Activated CD4-positive, alpha-beta T cell treated with anti-CD3 and anti-CD28 coated beads for 36 hours (primary cell): ENCODE measurements around the gene VPS35L. TPM values are rescaled to one million over a fixed set of nuclear protein-coding genes. Genes with fewer than 3 reads are reported as not detected.
"Not testable (repeated sequence)": the region's sequence is repeated elsewhere in the genome, so short reads cannot be mapped to it uniquely, and the experiment has no call there.

Source experiments
- ATAC-seq: fragments of 200-7000 bp; cut with Tn5 transposase; one replicate; pipeline ENCODE4 v1.10.0; 2021; ENCODE audit warnings: mild to moderate bottlenecking, moderate library complexity
- CTCF ChIA-PET: fragments of 350-600 bp; sonication (Branson Sonifier 250); formaldehyde crosslinking; loops from one replicate; lab custom pipeline; 2021; ENCODE audit warnings: antibody characterized with exemption; lab: Charles Lee
- POLR2A ChIA-PET: fragments of 350-600 bp; sonication (Branson Sonifier 250); formaldehyde crosslinking; loops from one replicate; lab custom pipeline; 2021; ENCODE audit warnings: antibody characterized with exemption, inconsistent platforms; lab: Charles Lee
- DNase-seq: peaks from one replicate; pipeline ENCODE4 v3.0.0-alpha.2; 2020
- H3K27ac Mint-ChIP-seq: one replicate; pipeline ENCODE4 v1.8.0; 2021; ENCODE audit warnings: mixed read lengths
- H3K27me3 Mint-ChIP-seq: one replicate; pipeline ENCODE4 v1.8.0; 2021; ENCODE audit warnings: mixed read lengths
- H3K36me3 Mint-ChIP-seq: one replicate; pipeline ENCODE4 v1.8.0; 2021; ENCODE audit warnings: low read depth, mixed read lengths
- H3K4me1 Mint-ChIP-seq: one replicate; pipeline ENCODE4 v1.8.0; 2021; ENCODE audit warnings: mixed read lengths
- H3K4me3 Mint-ChIP-seq: one replicate; pipeline ENCODE4 v1.8.0; 2021; ENCODE audit warnings: mild to moderate bottlenecking, moderate library complexity, mixed read lengths
- H3K9me3 Mint-ChIP-seq: one replicate; pipeline ENCODE4 v1.8.0; 2021; ENCODE audit warnings: low read depth, mixed read lengths
- intact Hi-C, 2 experiments: fragments of 100-400 bp; cut with DNase I in 1 of 2; cut with micrococcal nuclease in 1 of 2; formaldehyde crosslinking; loops; one replicate each; pipeline versions ENCODE4 v1.14.2 to v1.15.1; 2022 to 2024; cut with DNase I, micrococcal nuclease
- total RNA-seq, 2 experiments: library from RNA; stranded (reverse); gene quantifications; one replicate each; pipeline ENCODE4 v1.2.3, GENCODE V29; 2021

Gene VPS35L
- total RNA-seq, 2 experiments from 2014 or later, result 30.7 to 31.6 TPM

GRCh38 chr16:19528666-19529065 lies 26.8 kb upstream of the VPS35L start:
- intact Hi-C loops, result loop anchor here in 1 of 2 experiments (10.0 kb wide), 1 partner anchor 356 kb away; the partner anchor contains the start of gene GPRC5B
- Mint-ChIP-seq H3K4me3 (no peak overlapping the region), H3K9me3 (no peaks in the 10 kb centered on the region), H3K36me3 (peaks cover 25% of the 10 kb centered on the region), H3K4me1 (peaks cover 10% of the 10 kb centered on the region), H3K27ac (no peak overlapping the region), H3K27me3 (no peaks in the 10 kb centered on the region)
- ChIA-PET CTCF (interaction anchor here (0.6 to 1.8 kb wide), 2 partner anchors 22 to 39 kb away, joined by 3 to 5 read pairs; no protein-coding TSS in a partner anchor), POLR2A (no interaction called here)
- ATAC-seq, result no peak
- no peak for DNase-seq

- no peak overlapping the region for H3K4me3 Mint-ChIP-seq
- POLR2A ChIA-PET, result no interaction called here
- no peaks in the 10 kb centered on the region for H3K9me3 Mint-ChIP-seq
- no peaks in the 10 kb centered on the region for H3K4me1 Mint-ChIP-seq
- ATAC-seq, result no peak
- peaks cover 37% of the 10 kb centered on the region for H3K36me3 Mint-ChIP-seq
- CTCF ChIA-PET, result no interaction called here
- H3K27ac Mint-ChIP-seq, result no peak overlapping the region
- intact Hi-C loops, result no loop called here
- no peaks in the 10 kb centered on the region for H3K27me3 Mint-ChIP-seq
- no peak for DNase-seq
Measured at GRCh38 chr16:19532601-19533000, 22.9 kb upstream of the VPS35L start.

GRCh38 chr16:19540241-19540970 lies 15.1 kb upstream of the VPS35L start:
- Mint-ChIP-seq H3K27me3 (no peaks in the 10 kb centered on the region), H3K36me3 (peaks cover 57% of the 10 kb centered on the region), H3K9me3 (no peaks in the 10 kb centered on the region), H3K4me3 (no peak overlapping the region), H3K4me1 (no peaks in the 10 kb centered on the region), H3K27ac (no peak overlapping the region)
- ChIA-PET POLR2A (interaction anchor here (0.7 kb wide), 1 partner anchor 52 kb away, joined by 3 read pairs; no protein-coding TSS in a partner anchor), CTCF (interaction anchor here (1.0 to 1.6 kb wide), 2 partner anchors 11 to 14 kb away, joined by 3 to 5 read pairs; no protein-coding TSS in a partner anchor)
- intact Hi-C loops, result no loop called here
- DNase-seq, result no peak
- no peak for ATAC-seq

DNA sequence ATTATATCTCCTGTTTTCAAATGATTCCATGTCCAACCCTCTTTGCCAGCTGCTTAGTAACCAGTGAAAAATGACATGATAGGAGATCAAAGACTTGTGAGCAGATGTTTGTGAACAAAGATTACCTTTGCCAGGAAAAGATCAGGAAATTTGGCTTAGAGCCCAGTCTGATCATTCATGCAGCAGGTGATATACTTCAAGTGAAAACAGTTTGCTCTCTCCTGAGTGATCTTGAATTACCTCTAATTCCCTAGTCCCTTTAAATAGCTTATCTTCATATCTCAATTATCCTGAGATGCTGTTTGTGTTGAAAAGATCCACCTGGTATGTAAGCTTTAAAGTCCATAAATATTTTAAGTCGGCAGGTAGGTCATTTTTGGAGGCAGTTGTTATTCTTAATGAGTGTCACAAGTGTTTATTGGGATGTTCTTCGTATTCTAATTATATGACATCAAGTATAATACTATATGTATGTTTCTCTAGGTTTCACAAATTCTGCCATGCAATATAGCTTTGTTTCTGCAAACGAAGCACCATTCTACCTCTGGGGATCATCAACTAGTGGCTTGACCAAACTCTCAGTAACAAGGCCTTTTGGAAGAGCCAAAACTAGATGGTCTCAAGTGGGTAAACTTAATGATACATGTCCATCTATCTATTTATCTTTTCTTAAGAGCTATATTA lies 13.2 kb upstream of the VPS35L start:
- intact Hi-C loops, result no loop called here
- Mint-ChIP-seq H3K27ac (no peak overlapping the region), H3K9me3 (no peaks in the 10 kb centered on the region), H3K27me3 (no peaks in the 10 kb centered on the region), H3K36me3 (peaks cover 44% of the 10 kb centered on the region), H3K4me3 (no peak overlapping the region), H3K4me1 (no peaks in the 10 kb centered on the region)
- CTCF ChIA-PET, result interaction anchor here (1.3 to 1.9 kb wide), 2 partner anchors 13 to 16 kb away, joined by 4 to 7 read pairs; partner anchors contain the start of gene VPS35L
- ATAC-seq, result no peak
- POLR2A ChIA-PET, result interaction anchor here (1.1 kb wide), 1 partner anchor 18 kb away, joined by 4 read pairs; no protein-coding TSS in a partner anchor
- no peak for DNase-seq

DNA sequence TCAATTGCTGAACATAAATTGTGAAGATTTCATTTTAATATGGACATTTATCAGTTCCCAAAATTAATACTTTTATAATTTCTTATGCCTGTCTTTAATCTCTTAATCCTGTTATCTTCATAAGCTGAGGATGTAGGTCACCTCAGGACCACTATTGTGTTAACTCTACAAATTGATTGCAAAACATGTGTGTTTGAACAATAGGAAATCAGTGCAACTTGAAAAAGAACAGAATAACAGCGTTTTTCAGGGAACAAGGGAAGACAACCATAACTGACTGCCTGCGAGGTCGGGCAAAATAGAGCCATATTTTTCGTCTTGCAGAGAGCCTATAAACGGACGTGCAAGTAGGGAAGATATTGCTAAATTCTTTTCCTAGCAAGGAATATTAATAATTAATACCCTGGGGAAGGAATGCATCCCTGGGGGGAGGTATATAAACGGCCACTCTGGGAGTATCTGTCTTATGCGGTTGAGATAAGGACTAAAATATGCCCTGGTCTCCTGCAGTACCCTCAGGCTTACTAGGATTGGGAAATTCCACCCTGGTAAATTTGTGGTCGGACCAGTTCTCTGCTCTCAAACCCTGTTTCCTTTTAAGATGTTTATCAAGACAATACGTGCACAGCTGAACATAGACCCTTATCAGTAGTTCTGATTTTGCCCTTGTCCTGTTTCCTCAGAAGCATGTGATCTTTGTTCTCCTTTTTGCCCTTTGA lies 12.1 kb upstream of the VPS35L start:
- H3K27me3 Mint-ChIP-seq, POLR2A ChIA-PET, DNase-seq, H3K4me1 Mint-ChIP-seq, ATAC-seq, H3K9me3 Mint-ChIP-seq, H3K27ac Mint-ChIP-seq, H3K4me3 Mint-ChIP-seq, intact Hi-C loops: not testable (repeated sequence)
- peaks cover 44% of the 10 kb centered on the region for H3K36me3 Mint-ChIP-seq
- CTCF ChIA-PET, result interaction anchor here (1.3 to 1.9 kb wide), 2 partner anchors 12 to 17 kb away, joined by 4 to 7 read pairs; partner anchors contain the start of gene VPS35L

- CTCF ChIA-PET, result interaction anchor here (0.9 to 1.8 kb wide), 3 partner anchors 7 to 36 kb away, joined by 3 to 6 read pairs (median 3); partner anchors contain the start of gene VPS35L
- Mint-ChIP-seq H3K4me1 (no peaks in the 10 kb centered on the region), H3K9me3 (no peaks in the 10 kb centered on the region), H3K27me3 (no peaks in the 10 kb centered on the region), H3K4me3 (no peak overlapping the region), H3K36me3 (peaks cover 22% of the 10 kb centered on the region), H3K27ac (no peak overlapping the region)
- ATAC-seq (no peak), DNase-seq (no peak)
- POLR2A ChIA-PET, result interaction anchor here (0.7 kb wide), 1 partner anchor 38 kb away, joined by 4 read pairs; no protein-coding TSS in a partner anchor
- intact Hi-C loops, result no loop called here
Measured at GRCh38 chr16:19548144-19548543, 7.4 kb upstream of the VPS35L start.

DNA sequence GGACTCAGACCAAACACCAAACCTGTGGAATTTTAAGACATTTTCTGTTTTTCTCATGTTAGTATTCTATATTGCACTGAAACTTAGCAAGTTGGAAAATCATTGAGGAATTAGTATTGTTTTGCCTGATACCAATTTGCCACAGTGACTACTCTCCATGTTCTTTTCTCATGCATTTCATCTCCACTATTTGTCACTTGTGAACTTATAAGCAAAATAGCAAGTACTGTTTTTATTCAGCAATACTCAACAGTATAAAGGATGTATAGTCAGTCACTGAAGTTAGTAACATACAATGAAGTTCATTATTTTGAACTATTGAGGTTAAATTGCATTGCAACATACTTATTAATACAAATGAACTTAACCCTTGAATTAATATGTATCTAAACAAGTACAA lies 5.8 kb upstream of the VPS35L start:
- ChIA-PET CTCF (interaction anchor here (0.9 to 1.8 kb wide), 4 partner anchors 8 to 22 kb away, joined by 3 to 6 read pairs (median 3); no protein-coding TSS in a partner anchor), POLR2A (no interaction called here)
- intact Hi-C loops, result loop anchor here in 1 of 2 experiments (5.0 kb wide), 1 partner anchor 1258 kb away; the partner anchor contains the start of genes ERI2 and REXO5
- Mint-ChIP-seq H3K4me1 (peaks cover 8% of the 10 kb centered on the region), H3K36me3 (peaks cover 10% of the 10 kb centered on the region), H3K27me3 (no peaks in the 10 kb centered on the region), H3K4me3 (no peak overlapping the region), H3K9me3 (no peaks in the 10 kb centered on the region), H3K27ac (no peak overlapping the region)
- ATAC-seq (no peak), DNase-seq (no peak)

DNA sequence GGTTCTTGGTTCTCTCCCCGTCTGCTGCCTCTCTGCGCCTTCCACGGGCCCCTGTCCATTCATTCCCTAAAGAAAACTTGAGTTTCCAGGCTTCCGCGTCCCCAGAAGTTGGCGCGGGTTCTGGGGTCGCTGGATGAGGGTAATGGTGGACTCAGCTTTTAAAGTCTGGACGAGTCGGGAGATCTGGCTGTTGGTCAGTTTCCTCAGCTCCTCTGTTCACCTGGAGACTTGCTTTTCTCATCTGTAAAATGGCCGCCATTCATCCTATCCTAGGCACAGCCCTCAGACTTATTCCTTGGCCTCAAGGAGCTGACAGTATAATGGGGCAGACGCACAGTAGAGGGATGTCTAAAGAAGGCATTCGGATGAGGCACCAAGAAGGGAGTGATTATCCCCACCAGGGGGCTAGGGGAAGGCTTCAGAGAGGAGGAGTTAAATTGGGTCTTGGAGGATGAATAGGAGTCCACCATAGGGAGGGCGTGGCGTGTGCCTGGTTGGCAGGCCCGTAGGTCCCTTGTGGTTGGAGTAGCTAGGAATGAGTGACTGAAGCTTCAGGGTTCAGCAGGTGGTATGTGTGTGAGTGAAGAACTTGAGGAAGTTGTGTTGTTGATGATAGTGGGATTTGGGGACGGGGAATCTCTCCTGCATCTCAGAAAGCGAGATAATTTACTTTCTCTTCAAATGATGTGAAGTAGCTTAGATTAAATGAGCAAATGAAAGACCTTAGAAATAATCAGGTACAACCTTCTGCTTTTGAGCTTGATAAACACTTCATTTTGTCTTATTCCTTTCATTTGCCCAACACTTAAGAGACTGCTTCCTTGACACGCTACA lies 652 bp downstream of the VPS35L start:
- intact Hi-C loops, result loop anchor here (1.0 to 5.0 kb wide), 8 partner anchors 33 to 1185 kb away; partner anchors contain the start of genes IQCK (in 2 of the 2), KNOP1 (in 2 of the 2), ARL6IP1 (in 1 of the 2) and CCP110 (in 1 of the 2)
- Mint-ChIP-seq H3K27me3 (no peaks in the 10 kb centered on the region), H3K4me3 (peak overlapping the region; percentile 86), H3K27ac (peak overlapping the region; percentile 87), H3K9me3 (no peaks in the 10 kb centered on the region), H3K4me1 (peaks cover 20% of the 10 kb centered on the region), H3K36me3 (peaks cover 4% of the 10 kb centered on the region)
- DNase-seq (peak; percentile 55), ATAC-seq (peak; percentile 4)
- ChIA-PET CTCF (interaction anchor here (0.5 to 3.1 kb wide), 20 partner anchors 9 to 489 kb away, joined by 3 to 18 read pairs (median 3); partner anchors contain the start of genes CCP110, COQ7, IQCK and KNOP1), POLR2A (interaction anchor here (0.6 to 3.0 kb wide), 4 partner anchors 7 to 631 kb away, joined by 3 to 27 read pairs (median 4); partner anchors contain the start of genes CCP110 and COQ7)

GRCh38 chr16:19559242-19559910 lies 3.9 kb downstream of the VPS35L start:
- ChIA-PET POLR2A (interaction anchor here (0.6 kb wide), 1 partner anchor 1023 kb away, joined by 10 read pairs; no protein-coding TSS in a partner anchor), CTCF (interaction anchor here (0.8 to 1.6 kb wide), 4 partner anchors 9 to 327 kb away, joined by 3 to 4 read pairs (median 3); no protein-coding TSS in a partner anchor)
- DNase-seq, result peak; percentile 26
- Mint-ChIP-seq H3K9me3 (no peaks in the 10 kb centered on the region), H3K27me3 (no peaks in the 10 kb centered on the region), H3K27ac (no peak overlapping the region), H3K4me3 (no peak overlapping the region), H3K36me3 (peaks cover 6% of the 10 kb centered on the region), H3K4me1 (peaks cover 14% of the 10 kb centered on the region)
- intact Hi-C loops, result loop anchor here (1.0 to 5.0 kb wide), 2 partner anchors 158 to 327 kb away; partner anchors contain the start of genes IQCK (in 1 of the 2) and KNOP1 (in 1 of the 2)
- no peak for ATAC-seq
